Measurements from ENCODE around the gene EIF4A2.

- no peak for TF ChIP-seq EGR1 (IDR thresholded peaks at IDR 0.05)
- no peak for TF ChIP-seq NFIC (IDR thresholded peaks at IDR 0.05)
These were observed 24.0 kb upstream of the EIF4A2 start for GRCh38 chr3:186759231-186759930.

All from Ishikawa (cell line).